NK-92 (cell line): ENCODE measurements around the gene ENTPD2.

ENCODE experiments used
- DNase-seq: peaks from one replicate; lab custom pipeline; 2025; ENCODE audit not compliant: unreplicated experiment; lab: John Stamatoyannopoulos, UW

Gene ENTPD2

DNA sequence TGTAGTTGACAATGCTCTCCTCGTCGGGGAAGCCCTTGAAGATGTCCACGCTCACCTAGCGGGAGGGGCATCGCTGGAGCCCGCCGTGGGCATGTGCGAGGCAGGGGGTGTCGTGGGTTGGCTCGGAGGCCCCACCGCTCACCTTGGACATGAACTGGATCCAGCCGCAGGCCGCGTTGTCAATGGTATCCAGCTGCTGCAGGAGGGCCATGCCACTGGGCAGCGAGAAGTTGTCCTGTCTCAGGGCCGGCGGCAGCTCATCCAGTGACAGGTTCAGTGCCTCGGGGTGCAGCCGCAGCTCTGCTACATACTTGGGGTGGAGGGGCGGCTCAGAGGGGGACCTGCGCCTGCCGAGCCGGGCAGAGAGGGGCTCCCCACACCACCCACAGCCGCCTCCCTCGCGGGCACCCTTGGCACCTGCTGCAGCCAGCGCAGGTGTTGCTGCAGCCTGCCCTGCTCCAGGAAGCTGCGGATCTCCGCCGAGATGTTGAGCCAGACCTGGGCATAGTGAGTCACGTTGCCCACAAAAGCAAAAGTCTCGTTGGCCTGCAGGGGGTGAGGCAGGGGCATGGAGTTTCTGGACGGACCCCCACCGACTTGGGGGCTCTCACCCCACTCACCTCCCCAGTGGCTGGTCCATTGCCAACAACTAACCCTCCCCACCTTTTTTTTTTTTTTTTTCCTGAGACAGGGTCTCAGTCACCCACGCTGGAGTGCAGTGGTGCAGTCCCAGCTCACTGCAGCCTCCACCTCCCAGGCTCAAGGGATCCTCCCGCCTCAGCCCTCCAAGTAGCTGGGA lies 34.9 kb downstream of the ENTPD2 start:
- DNase-seq = no peak

DNA sequence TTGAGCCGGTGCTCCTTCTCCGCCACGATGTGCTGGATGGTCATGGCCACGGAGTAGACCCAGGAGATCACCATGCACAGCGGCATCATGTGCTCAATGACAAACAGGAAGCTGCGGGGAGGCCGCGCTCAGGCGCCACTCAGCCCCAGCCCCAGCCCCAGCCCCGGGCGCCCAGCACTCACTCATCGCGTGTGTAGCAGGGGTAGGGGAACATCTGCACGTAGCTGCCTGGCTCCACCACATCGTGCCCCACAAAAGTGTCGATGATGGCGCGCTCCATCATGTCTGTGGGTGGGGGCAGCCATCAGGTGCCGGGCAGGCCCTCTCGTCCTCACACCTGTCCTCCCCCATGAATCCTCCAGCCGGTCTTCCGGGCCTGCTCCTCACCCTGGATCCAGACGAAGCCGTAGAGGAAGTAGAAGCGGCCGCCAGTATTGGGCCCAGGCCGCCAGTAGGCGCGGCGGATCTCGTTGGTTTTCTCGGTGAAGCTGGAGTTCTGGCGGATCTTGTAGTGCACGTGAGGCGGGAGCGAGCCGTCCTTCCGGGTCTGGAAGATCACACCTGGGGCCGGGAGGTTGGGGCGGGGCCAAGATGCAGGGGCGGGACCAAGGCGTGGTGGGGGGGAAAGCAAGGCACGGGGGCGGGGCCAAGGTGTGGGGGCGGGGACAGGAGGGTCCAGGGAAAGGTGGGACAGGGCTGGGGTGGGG lies 35.9 kb downstream of the ENTPD2 start:
- DNase-seq = no peak

DNA sequence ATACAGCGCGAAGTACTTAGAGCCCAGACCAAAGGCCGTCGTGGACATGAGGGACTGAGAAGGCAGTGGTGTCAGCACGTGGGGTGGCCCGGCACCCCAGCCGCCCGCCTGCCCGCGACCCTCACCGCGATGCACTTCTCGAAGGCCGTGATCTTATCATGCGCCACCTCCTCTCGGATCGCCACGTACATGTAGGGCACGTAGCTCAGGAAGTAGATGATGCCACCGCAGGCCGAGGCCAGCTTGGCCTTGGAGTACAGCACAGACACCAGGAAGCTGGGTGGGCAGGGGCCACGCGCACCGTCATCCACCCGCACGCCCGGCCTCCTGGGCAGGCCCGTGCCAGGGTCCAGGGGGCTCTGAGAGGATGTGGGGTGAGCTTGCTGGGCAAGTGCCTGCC lies 36.8 kb downstream of the ENTPD2 start:
- DNase-seq = no peak

DNA sequence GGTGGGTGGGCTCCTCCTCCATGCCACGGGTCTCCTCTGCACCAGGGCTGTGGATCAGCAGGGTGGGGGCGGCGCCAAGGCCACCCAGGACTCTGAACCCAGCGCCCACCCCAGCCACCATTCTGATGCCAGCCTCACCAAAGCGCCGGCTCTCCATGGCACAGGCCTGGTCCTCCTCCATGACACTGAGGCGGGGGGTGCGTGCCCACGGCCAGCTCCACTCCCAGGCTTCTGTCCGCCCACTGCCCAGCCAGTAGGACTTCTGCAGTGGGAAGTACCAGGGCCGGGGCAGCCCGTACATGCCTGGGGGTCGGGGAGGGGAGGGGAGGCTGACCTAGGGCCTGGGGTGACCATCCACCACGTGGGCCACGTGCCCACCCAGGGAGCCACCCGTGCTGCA lies 37.4 kb downstream of the ENTPD2 start:
- no peak for DNase-seq

DNA sequence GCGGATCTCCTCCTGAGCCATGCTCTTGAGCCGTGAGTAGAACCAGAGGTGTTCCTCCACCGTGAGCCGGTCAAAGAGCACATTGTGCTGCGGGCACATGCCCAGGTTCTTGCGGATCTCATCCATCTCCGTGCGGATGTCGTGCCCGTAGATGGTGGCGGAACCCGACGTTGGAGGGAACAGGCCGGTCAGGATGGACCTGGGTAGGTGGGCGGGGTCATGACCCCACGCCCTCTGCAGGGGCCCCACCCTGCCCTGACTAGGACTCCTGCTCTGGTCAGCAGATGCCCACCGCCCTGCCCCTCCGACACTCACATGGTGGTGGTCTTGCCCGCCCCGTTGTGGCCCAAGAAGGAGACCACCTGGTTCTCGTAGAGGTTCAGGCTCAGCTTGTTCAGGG lies 37.9 kb downstream of the ENTPD2 start:
- no peak for DNase-seq

DNA sequence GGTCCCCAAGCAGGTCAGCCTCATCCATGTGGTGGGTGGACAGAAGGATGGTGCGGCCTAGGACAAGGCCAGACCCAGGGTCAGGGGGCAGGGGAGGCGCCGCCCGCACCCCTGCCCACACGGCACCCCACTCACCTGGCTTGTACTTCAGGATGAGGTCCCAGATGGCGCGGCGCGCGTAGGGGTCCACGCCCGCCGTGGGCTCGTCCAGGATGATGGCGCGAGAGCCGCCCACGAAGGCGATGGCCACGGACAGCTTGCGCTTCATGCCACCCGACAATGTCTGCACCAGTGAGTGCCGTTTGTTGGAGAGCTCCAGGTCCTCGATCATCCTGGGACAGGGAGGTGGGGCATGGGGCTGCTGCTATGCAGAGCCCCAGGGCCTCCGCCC lies 38.3 kb downstream of the ENTPD2 start:
- no peak for DNase-seq

DNA sequence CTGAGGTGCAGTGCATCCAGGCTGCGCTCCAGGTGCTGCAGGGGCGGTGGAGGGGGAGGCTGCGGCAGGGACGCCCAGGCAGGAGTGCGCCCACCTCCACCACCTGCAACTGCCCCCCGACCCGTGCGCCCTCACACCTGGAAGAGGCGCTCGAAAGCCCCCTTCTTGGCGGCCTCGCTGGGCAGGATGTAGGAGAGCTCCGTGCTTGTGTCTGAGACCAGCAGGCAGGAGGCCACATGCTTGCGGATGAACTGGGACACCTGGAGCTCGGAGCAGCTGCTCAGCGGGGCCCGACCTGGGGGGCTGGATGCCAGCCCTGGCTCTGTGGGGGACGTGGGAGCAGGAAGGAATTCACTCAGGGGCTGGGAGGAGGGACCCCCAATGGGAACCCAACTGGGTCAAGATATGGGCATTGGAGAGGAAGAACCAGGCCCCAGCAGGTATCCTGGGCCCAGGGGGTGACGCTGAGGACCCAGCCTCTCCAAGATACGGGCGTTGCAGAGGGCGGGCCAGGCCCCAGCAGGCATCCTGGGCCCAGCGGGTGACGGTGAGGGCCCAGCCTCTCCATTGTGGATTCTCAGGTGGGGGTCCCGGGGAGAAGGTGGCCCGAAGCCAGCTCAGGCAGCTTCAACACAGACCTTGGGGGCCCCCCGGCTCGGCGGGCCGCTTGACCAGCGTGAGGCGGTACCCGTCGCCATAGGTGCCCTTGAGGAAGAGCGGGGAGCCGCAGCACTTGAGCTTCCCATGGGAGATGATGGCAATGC lies 38.9 kb downstream of the ENTPD2 start:
- DNase-seq = no peak

DNA sequence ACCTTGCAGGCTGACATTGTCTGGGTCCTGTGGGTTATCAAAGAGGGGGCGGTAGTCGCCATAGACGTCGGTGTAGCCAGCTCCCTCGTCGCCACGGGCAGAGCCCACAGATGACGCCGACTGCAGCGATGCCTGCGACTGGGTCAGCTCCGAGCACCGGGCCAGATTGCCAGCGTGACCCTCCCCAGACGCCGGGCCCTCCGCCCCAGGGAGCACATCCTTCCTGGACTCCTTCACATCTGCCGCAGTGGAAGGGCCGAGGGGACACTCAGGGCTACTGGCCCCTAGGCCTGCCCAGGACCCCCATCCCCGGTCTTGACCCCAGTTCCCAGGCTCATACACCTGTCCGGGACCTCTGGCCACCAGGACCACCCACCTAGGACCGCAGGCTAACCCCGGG lies 39.7 kb downstream of the ENTPD2 start:
- no peak for DNase-seq

DNA sequence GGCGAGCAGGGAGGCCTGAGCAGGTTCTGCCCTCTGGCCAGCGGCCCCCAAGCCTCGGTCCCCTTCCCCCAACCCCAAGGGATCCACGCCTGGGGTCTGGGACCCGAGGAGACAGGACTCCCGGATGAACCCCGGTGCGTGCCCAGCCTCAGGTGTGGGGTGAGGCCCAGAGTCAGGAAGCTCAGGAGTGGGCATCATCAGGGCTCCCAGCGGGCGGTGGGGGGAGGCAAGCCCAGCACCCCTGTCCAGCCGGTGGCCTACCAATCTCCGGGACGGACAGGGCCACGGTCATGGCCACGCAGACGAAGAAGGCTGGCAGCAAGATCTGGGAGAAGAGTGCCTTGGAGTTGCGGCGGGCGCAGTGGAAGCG lies 40.3 kb downstream of the ENTPD2 start:
- no peak for DNase-seq

DNA sequence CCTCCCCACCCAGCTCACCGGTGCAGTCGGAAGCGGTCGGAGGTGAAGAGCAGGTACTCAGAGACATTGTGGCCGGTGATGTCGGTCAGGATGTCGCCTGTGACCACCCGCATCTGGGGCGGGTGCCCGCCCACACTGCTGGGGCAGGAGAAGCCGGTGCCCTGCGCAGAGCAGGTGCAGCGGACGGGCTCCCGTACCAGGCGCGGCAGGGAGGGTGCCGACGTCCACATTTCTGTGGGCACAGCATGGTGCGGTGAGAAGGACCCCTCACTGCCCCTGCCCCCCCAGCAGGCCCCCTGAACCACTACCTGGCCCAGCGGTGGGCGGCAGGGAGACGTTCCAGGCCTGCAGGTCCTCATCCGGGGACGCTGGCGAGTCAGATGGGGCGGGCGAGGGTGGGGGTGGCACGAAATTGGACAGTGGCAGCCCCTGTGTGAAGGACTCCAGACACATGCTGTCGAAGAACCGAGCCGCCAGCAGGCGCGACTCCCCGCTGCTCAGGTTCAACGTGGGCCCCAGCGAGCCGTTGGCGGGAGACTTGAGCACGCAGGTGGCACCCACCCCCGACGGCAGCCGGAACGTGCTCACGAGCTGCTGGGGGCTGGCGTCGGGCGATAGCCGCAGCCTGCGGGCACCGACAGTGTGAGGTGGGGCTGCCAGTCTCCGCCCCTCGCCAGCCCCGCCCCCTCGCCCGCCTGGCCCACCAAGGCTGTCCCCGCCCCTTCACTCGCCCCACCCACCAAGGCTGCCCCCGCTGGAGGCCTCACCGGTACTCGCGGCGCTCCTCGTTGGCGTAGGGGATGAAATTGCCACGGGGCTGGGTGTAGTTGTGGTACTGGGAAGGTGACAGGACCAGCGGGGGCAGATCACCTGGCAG lies 40.9 kb downstream of the ENTPD2 start:
- no peak for DNase-seq

DNA sequence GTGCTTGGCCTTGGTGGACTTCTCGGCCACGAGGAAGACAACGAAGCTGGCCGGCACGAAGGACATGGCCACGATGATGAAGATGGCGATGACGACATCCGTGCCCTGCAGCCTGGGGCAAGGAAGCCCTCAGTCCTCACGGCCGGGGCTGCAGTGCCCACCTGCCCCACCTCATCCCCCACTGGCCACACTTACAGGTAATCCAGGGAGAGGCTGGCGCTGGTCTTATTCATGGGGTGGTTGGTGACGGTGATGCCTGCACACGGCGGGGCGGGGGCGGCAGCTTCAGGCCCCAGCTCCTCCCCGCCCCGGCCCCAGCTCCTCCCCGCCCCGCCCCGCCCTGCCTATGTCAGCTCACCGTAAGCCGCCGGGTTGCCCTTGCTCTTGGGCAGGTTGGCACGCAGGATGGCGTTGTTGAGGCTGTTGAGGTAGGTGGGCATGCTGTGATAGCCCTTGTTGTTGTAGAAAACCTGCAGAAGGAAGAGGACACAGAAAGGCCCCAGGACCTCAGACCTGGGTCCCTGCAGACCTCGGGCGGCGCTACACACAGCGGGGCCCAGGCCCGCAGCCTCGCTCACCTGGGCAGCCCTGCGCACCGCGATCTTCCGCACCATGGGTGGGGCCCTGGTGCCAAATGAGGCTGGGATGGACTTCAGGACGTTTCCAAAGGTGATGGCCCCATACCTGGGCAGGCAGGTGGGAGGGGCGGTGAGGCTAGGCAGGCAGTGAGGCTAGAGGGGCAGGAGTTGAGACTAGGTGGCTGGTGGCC lies 41.8 kb downstream of the ENTPD2 start:
- no peak for DNase-seq

DNA sequence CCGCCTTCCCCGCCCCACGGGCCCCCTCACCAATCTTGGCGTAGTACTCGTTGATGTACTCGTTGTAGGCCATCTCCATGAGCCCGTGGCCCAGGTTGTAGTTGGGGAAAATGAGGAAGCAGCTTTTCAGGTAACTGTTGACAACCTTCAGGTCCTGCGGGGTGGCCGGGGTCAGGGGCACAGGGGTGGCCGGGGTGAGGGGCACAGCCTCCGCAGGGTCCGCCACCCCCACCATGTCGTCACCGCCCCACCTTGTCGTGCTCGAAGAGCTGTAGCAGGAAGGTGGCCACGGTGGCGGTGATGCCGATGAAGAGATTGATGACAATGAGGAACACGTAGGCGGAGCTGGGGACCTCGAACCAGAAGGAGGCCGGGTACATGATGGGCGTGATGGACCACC lies 42.7 kb downstream of the ENTPD2 start:
- no peak for DNase-seq

DNA sequence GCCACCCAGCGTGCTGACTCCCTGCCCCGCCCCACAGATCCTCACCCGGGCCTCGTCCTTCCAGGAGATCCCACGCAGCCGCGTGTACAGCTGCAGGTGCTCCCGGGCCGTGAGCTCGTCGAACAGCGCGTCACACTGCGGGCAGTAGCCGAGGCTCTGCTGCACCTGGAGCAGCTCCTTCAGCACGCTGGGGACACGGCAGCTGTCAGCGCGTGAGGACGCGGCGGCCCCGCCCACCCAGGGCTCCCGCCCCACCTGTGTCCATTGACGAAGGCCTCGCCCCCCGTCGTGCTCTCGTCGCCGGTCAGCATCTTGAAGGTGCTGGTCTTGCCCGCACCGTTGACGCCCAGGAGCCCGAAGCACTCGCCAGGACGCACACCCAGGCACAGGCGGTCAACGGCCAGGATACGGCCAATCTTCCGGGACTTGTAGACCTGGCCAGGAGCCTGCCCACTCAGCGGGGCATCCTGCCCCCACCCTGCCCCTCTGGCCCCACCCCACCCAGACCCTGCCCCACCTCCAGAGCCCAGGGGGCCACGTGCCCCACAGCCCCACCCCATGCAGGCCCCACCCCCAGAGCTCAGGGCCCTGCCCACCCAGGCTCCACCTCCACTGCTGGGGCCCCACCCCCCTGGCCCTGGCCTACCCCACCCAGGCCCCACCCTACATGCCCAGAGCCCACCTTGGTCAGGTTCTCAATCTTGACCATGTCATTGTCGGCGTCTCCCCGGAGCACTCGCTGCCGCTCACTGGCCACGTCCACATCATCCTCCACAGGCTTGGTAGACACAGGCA lies 43.7 kb downstream of the ENTPD2 start:
- DNase-seq = no peak

DNA sequence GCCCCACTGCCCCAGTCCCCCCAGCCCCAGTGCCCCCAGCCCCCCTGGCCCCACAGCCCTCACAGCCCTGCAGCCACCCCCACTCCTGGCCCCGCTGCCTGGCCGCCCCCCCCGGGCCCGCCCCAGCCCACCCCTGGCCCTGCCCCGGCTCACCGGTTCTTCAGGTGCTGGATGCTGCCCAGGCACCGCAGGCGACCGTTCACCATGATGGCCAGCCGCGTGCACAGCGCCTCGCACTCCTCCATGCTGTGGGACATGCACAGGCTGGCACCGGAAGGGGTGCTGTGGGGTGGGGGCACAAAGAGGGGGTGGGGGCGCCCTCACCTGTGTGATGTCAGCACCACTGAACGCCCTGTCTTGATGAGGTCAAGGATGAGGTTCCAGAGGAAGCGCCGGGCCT lies 44.6 kb downstream of the ENTPD2 start:
- DNase-seq = no peak

DNA sequence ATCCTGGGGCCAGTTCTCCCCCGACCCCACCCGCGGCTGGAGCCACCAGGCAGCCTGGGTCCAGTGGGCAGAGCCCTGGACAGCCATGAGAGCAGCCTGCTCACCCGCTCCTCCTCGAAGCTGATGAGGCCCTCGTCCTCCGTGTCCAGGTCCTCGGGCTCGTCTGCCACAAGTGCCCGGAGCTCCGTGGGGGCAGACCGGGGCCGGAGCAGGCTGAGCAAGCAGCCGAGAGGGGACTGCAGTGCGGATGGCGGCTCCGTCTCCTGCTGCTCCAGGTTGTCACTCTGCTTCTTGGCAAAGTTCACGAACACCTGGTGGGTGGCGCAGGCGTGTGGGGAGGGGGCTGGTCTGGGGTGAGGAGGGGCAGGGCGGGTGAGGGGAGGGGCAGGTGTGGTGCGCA lies 45.5 kb downstream of the ENTPD2 start:
- no peak for DNase-seq

DNA sequence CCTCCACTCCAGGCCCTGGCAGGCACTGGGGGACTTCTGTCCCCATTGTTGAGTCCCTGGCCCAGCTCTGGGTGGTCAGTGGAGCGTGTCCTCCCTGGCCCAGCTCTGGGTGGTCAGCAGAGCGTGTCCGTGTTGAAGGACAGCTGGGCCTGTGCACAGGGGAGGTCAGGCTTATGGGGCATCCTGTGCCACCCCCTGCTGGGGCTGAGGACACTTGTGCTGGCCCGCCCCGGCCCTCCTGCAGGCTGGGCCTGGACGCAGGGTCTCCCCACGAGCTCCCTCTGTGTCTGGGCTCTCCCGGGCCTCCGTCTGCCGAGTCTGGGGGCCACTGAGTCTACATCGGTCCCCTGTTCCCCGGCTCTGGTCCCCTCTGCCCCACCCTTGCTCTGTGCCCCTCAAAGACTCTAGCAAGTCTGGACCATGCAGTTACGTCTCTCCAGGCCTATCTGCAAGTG lies 46.0 kb downstream of the ENTPD2 start:
- DNase-seq = no peak

DNA sequence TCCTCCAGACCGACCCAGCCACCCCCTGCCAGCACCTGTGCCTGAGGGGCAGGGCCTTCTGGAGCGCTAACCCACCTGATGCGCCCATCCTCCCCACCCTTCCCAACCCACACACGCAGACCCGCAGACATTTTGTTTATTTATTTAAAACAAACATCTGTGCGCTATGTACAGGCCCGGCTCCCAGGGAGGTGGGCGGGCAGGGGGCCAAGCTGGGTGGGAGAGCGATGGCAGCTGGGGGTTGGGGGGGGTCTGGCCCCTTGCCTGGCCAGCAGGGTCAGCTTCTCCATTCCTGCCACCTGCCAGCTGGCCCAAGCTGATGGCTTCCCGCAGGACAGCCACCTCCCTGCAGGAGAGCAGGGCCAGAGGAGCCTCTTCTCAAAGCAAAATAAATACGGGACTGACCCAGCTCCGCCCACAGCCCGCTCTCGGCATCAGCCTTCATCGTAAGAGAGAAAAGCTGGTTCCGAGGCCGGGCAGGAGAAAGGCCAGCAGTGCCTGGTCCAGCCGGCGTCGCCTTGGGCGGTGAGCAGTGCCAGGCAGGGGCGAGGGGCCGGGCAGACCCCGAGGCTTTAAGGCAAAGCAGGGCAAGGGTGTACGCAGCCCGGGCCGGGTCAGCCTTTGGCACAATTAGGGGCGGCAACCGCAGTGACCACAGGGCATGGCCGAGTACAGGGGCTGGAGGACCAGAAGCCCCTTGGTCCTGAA lies 46.6 kb downstream of the ENTPD2 start:
- DNase-seq = no peak

DNA sequence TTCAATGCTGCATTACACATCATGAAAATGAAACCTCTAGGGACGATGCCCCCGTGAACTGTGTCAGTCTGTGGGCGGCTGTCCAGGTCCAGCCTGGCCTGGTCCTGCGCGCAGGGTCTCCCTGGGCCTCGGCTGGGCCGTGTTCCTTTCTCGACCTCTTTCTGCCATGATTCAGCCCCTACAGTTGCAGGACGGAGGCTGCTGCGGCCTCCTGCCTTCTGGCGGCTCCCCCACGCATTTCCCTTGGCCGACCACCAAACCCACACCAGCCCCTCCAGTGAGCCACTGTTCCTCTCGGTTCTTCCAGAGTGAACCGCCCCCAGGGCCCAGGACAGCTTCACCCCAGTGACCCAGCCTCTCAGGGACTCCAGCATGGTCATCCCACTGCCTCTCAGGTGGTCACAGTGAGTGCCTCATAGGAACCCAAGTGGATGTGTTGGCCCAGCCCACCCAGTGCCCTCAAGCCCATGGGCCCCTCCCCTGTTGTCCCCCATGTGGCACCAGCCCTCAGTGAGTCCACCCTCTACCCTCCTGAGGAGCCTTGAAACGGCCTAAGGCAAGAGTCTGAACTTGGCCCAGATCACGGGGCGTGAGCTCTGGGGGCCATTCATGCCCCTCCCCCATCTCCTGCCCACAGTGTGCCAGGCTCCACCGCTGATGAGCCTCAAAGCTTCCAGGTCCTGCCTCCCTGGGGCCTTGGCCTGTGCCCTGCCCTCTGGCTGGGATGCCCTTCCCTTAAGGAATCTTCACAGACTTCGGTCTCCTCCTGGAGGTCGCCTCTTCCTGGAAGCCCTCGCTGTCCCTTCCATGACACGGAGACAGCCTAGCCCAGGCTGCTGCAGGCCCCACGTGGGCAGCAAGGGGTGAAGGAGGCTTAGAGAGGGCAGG lies 47.5 kb downstream of the ENTPD2 start:
- no peak for DNase-seq
